Measurements from ENCODE around the gene PCDHB13. TPM values are rescaled to one million over a fixed set of nuclear protein-coding genes. Genes with fewer than 3 reads are reported as not detected.
"Not testable (repeated sequence)": the region's sequence is repeated elsewhere in the genome, so short reads cannot be mapped to it uniquely, and the experiment has no call there.

Gene PCDHB13
- 2.2 to 2.9 TPM (median 2.6 TPM) in 3 replicates for total RNA-seq (2021)
- Bru-seq, nascent RNA, result percentile 64 among the genes with signal in this experiment
- long read RNA-seq, experiment 1, full-length matches to known transcripts, result 16 of 16 reads
- long read RNA-seq, experiment 1, partial matches to known transcripts, result 0 of 16 reads
- long read RNA-seq, experiment 1, other reads (novel, unspliced or antisense), result 0 of 16 reads
- long read RNA-seq, experiment 2, full-length matches to known transcripts, result 2 of 3 reads
- long read RNA-seq, experiment 2, partial matches to known transcripts, result 0 of 3 reads
- long read RNA-seq, experiment 2, other reads (novel, unspliced or antisense), result 1 of 3 reads
- long read RNA-seq, experiment 3, result 0 reads

GRCh38 chr5:141213656-141214339 lies at the start of gene PCDHB13:
Gene PCDHB13, plus strand, starts transcription at chr5:141213919. Its CDS starts 205 bp downstream, at chr5:141214124.
- H3K9me3 Mint-ChIP-seq, result peaks cover 25% of the 10 kb centered on the region

GRCh38 chr5:141172381-141173204 lies 41.1 kb upstream of the PCDHB13 start, which contains the start of gene PCDHB7:
Gene PCDHB7, plus strand, starts transcription at chr5:141172644. Its CDS starts 192 bp downstream, at chr5:141172836.
- H3K27ac Mint-ChIP-seq, result no peak within 1 kb of the TSS

More at GRCh38 chr5:141213656-141214339, at the start of gene PCDHB13:
- H3K4me3 Mint-ChIP-seq, result peak within 1 kb of the TSS; percentile 58
- H3K27me3 Mint-ChIP-seq (ENCODE audit: low read depth); POLR2A ChIA-PET; H3K27ac Mint-ChIP-seq; H3K4me1 Mint-ChIP-seq: not testable (repeated sequence)
- ATAC-seq (peak; percentile 90), DNase-seq (ENCODE audit: low spot score) (peak; percentile 89)
- H3K36me3 Mint-ChIP-seq, result peaks cover 25% of the 10 kb centered on the region
- CTCF ChIA-PET, result interaction anchor here (0.7 to 2.4 kb wide), 20 partner anchors 10 to 344 kb away, joined by 3 to 20 read pairs (median 5); partner anchors contain the start of genes PCDHB10, PCDHB14, PCDHB15 and PCDHB16
- peak; percentile 46; the same call in 1 of the 2 replicates for TF ChIP-seq CTCF (IDR thresholded peaks at IDR 0.05)

GRCh38 chr5:141174291-141175104 lies 39.2 kb upstream of the PCDHB13 start:
- POLR2A ChIA-PET, result interaction anchor here (0.6 kb wide), 1 partner anchor 67 kb away, joined by 3 read pairs; no protein-coding TSS in a partner anchor

More at GRCh38 chr5:141172381-141173204, 41.1 kb upstream of the PCDHB13 start, which contains the start of gene PCDHB7:
- no peaks in the 10 kb centered on the region for H3K4me1 Mint-ChIP-seq
- no peak for TF ChIP-seq GRHL2 (CRISPR knock-in tag; IDR thresholded peaks at IDR 0.05; ENCODE audit: insufficient replicate concordance, severe bottlenecking)
- peak; percentile 66 for TF ChIP-seq CTCF (IDR thresholded peaks at IDR 0.05)
- no peak for ATAC-seq
- H3K9me3 Mint-ChIP-seq, result peaks cover 17% of the 10 kb centered on the region
- peaks cover 3% of the 10 kb centered on the region; the same call in 1 of the 2 replicates for H3K27me3 Mint-ChIP-seq (ENCODE audit: low read depth)
- H3K4me3 Mint-ChIP-seq, result no peak within 1 kb of the TSS
- ChIA-PET POLR2A (no interaction called here), CTCF (interaction anchor here (0.9 to 3.0 kb wide), 2 partner anchors 10 to 17 kb away, joined by 5 to 22 read pairs; partner anchors contain the start of gene PCDHB16)
- H3K36me3 Mint-ChIP-seq, result peaks cover 14% of the 10 kb centered on the region; the same call in 1 of the 2 replicates
- DNase-seq (ENCODE audit: low spot score), result peak; percentile 57

GRCh38 chr5:141175933-141176332 lies 37.8 kb upstream of the PCDHB13 start:
- Mint-ChIP-seq H3K36me3 (peaks cover 16% of the 10 kb centered on the region; the same call in 1 of the 2 replicates), H3K27me3 (ENCODE audit: low read depth) (no peaks in the 10 kb centered on the region), H3K4me1 (no peaks in the 10 kb centered on the region), H3K9me3 (peaks cover 17% of the 10 kb centered on the region), H3K4me3 (no peak overlapping the region), H3K27ac (no peak overlapping the region)
- no peak for DNase-seq (ENCODE audit: low spot score)
- TF ChIP-seq ZNF219 (CRISPR knock-in tag; IDR thresholded peaks at IDR 0.05; ENCODE audit: borderline replicate concordance) (no peak), E2F1 (CRISPR knock-in tag; IDR thresholded peaks at IDR 0.05) (no peak), ZNF416 (CRISPR knock-in tag; IDR thresholded peaks at IDR 0.05) (no peak), JUN (CRISPR knock-in tag; IDR thresholded peaks at IDR 0.05) (no peak)
- ChIA-PET CTCF (no interaction called here), POLR2A (no interaction called here)
- ATAC-seq, result no peak

More at GRCh38 chr5:141174291-141175104, 39.2 kb upstream of the PCDHB13 start:
- H3K4me1 Mint-ChIP-seq; ATAC-seq; DNase-seq (ENCODE audit: low spot score); H3K27ac Mint-ChIP-seq; H3K4me3 Mint-ChIP-seq; CTCF ChIA-PET; H3K27me3 Mint-ChIP-seq (ENCODE audit: low read depth): not testable (repeated sequence)
- peaks cover 14% of the 10 kb centered on the region; the same call in 1 of the 2 replicates for H3K36me3 Mint-ChIP-seq
- H3K9me3 Mint-ChIP-seq, result peaks cover 17% of the 10 kb centered on the region
